Right kidney (tissue), 1 donor: ENCODE measurements around the gene CYP2W1.
"Not testable (repeated sequence)": the region's sequence is repeated elsewhere in the genome, so short reads cannot be mapped to it uniquely, and the experiment has no call there.

Experiments
- DNase-seq: peaks from one replicate; pipeline ENCODE4 v3.0.0-alpha.2; 2016

CYP2W1 gene

GRCh38 chr7:949021-949934 is 33.7 kb upstream of the CYP2W1 start:
- DNase-seq = no peak

- no peak for DNase-seq
Measured at GRCh38 chr7:951881-952547, 31.0 kb upstream of the CYP2W1 start.

GRCh38 chr7:952548-953441 is 30.2 kb upstream of the CYP2W1 start:
- DNase-seq = no peak

GRCh38 chr7:953547-954327 is 29.2 kb upstream of the CYP2W1 start:
- DNase-seq = peak; percentile 73

- no peak for DNase-seq
Measured at GRCh38 chr7:954330-955238, 28.4 kb upstream of the CYP2W1 start, which contains the start of gene ADAP1. Gene ADAP1 (minus strand): TSS chr7:954680. CDS start chr7:954477, 203 bp downstream.

- no peak for DNase-seq
Measured at GRCh38 chr7:956031-956430, 26.9 kb upstream of the CYP2W1 start.

- no peak for DNase-seq
Measured at GRCh38 chr7:957418-958220, 25.4 kb upstream of the CYP2W1 start.

- DNase-seq = no peak
Measured at GRCh38 chr7:958221-959200, 24.5 kb upstream of the CYP2W1 start.

- no peak for DNase-seq
Measured at GRCh38 chr7:959271-959670, 23.7 kb upstream of the CYP2W1 start.

GRCh38 chr7:959740-960139 is 23.2 kb upstream of the CYP2W1 start:
- not testable (repeated sequence) for DNase-seq

GRCh38 chr7:960269-960871 is 22.6 kb upstream of the CYP2W1 start:
- no peak for DNase-seq

- not testable (repeated sequence) for DNase-seq
Measured at GRCh38 chr7:960972-961371, 22.0 kb upstream of the CYP2W1 start.

GRCh38 chr7:961546-962400 is 21.2 kb upstream of the CYP2W1 start:
- DNase-seq = no peak

GRCh38 chr7:962401-963081 is 20.4 kb upstream of the CYP2W1 start:
- DNase-seq = no peak

- no peak for DNase-seq
Measured at GRCh38 chr7:963236-964078, 19.5 kb upstream of the CYP2W1 start.
